CD4-positive, alpha-beta T cell (primary cell): ENCODE results near the gene MOXD1. TPM values are rescaled to one million over a fixed set of nuclear protein-coding genes. Genes with fewer than 3 reads are reported as not detected.

Experiments
- ATAC-seq: fragments of 200-7000 bp; cut with Tn5 transposase; one replicate; pipeline ENCODE4 v1.10.0; 2022; ENCODE audit warnings: mild to moderate bottlenecking; ENCODE audit not compliant: poor library complexity
- CTCF ChIA-PET: fragments of 350-600 bp; sonication (Branson Sonifier 250); formaldehyde crosslinking; loops from one replicate; lab custom pipeline; 2021; ENCODE audit warnings: antibody characterized with exemption, inconsistent platforms; lab: Charles Lee
- POLR2A ChIA-PET: fragments of 350-600 bp; sonication (Branson Sonifier 250); formaldehyde crosslinking; loops from one replicate; lab custom pipeline; 2021; ENCODE audit warnings: antibody characterized with exemption, inconsistent platforms; lab: Charles Lee
- DNase-seq, 14 experiments: peaks; one replicate each; pipeline ENCODE4 v3.0.0-alpha.2; 2013 to 2020; ENCODE audit warnings: mixed read lengths in 2 of 14
- H3K27ac ChIP-seq, 2 donors: one replicate each; pipeline versions ENCODE4 v1.5.1 to v1.7.0; 2013; ENCODE audit warnings: low read length in 2 of 2, low read depth in 1 of 2, mild to moderate bottlenecking in 1 of 2
- H3K27me3 ChIP-seq, 2 experiments: 1 replicate in 1 of 2; 2 replicates in 1 of 2; pipeline versions ENCODE4 v1.6.1 to v1.7.0; 2013; ENCODE audit warnings: low read length in 2 of 2, control low read depth in 1 of 2, mild to moderate bottlenecking in 1 of 2, moderate library complexity in 1 of 2; ENCODE audit not compliant: insufficient read depth in 2 of 2, control insufficient read depth in 1 of 2
- H3K36me3 ChIP-seq: one replicate; pipeline ENCODE4 v1.6.1; 2013; ENCODE audit warnings: low read length, control low read depth; ENCODE audit not compliant: insufficient read depth
- H3K4me1 ChIP-seq: one replicate; pipeline ENCODE4 v1.6.1; 2013; ENCODE audit warnings: low read length, control low read depth; ENCODE audit not compliant: insufficient read depth
- H3K4me3 ChIP-seq: one replicate; pipeline ENCODE4 v1.5.1; 2013; ENCODE audit warnings: mild to moderate bottlenecking, low read length, moderate library complexity
- H3K9me3 ChIP-seq, 2 experiments: 1 replicate in 1 of 2; 2 replicates in 1 of 2; pipeline versions ENCODE4 v1.6.1 to v1.7.0; 2013; ENCODE audit warnings: low read length in 2 of 2, mild to moderate bottlenecking in 2 of 2, control low read depth in 1 of 2, moderate library complexity in 1 of 2; ENCODE audit not compliant: control insufficient read depth in 1 of 2, insufficient read depth in 1 of 2
- H3K27ac Mint-ChIP-seq: one replicate; pipeline ENCODE4 v1.8.0; 2020; ENCODE audit warnings: mixed read lengths
- H3K27me3 Mint-ChIP-seq: one replicate; pipeline ENCODE4 v1.8.0; 2021; ENCODE audit warnings: mixed read lengths
- H3K36me3 Mint-ChIP-seq: one replicate; pipeline ENCODE4 v1.8.0; 2021; ENCODE audit warnings: low read depth, mixed read lengths
- H3K4me1 Mint-ChIP-seq: one replicate; pipeline ENCODE4 v1.8.0; 2021; ENCODE audit warnings: low read depth, mixed read lengths
- H3K4me3 Mint-ChIP-seq: one replicate; pipeline ENCODE4 v1.8.0; 2020; ENCODE audit warnings: mild to moderate bottlenecking, mixed read lengths
- H3K9me3 Mint-ChIP-seq: one replicate; pipeline ENCODE4 v1.8.0; 2020; ENCODE audit warnings: mixed read lengths
- intact Hi-C, 2 experiments: fragments of 100-400 bp; cut with DNase I in 1 of 2; cut with micrococcal nuclease in 1 of 2; formaldehyde crosslinking; loops; one replicate each; pipeline versions ENCODE4 v1.15.1 to v1.9.0; 2023 to 2025; cut with DNase I, micrococcal nuclease
- total RNA-seq, 174 experiments: library from RNA in 2 of 174; stranded (reverse) in 2 of 174; gene quantifications; one replicate each; pipeline ENCODE4 v1.2.3 and lab custom pipeline; 2021 to 2026
- TF ChIP-seq, protein P1 (sequence below): fragments of 200-600 bp; IDR thresholded peaks from one replicate; pipeline ENCODE4 v1.8.0; 2022; ENCODE audit warnings: antibody characterized with exemption, mild to moderate bottlenecking

MOXD1 gene
- total RNA-seq, 2 experiments from 2014 or later: not detected

DNA sequence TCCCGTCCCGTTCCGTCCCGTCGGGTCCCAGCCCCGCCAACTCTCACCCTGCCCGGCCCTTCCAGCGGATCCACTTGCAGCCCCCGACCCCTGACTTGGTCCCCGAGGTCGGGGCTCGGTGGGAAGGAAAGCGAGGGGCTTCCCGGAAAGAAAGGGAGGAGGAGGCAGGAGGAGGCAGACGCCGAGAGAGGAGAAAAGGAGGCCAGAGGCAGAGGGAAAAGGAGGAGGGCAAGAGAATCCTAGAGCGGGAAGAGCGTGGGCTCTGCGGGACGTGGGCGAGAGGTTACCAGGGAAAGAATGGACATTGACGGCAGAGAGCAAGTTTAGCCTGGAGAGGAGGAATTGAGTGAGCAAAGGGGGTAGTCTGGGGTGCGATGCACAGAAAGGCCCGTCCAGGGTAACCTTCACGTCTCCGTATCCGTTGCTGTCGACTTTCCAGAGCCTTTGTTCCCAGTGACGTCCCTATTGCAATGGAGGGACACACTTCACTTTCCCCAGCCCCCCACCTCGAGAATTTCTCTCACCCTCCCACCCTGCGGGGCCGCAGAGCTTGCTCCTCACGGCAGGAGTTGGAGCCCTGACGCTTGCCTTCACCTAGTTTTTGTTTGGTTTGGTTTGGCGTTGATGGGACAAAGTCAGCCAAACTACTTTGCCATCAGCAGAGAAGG is 477 bp upstream of the MOXD1 start:
- POLR2A ChIA-PET: no interaction called here

DNA sequence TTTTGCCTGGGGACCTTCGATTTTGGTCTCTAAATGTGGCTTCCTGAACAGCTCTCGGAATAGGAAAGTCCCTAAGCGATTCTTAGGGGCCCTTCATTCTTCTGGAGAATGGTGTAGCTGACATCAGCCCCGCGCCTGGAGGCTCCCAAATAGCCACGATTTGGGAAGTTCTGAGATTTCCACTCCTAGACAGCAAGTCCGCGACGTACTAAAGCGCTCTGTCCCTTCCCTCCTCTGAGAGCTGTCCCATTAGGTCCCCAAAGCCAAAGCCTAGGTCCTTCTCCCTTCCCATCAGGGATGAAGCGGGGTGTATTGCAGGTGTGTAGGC is 756 bp downstream of the MOXD1 start:
- TF ChIP-seq, protein P1, sequence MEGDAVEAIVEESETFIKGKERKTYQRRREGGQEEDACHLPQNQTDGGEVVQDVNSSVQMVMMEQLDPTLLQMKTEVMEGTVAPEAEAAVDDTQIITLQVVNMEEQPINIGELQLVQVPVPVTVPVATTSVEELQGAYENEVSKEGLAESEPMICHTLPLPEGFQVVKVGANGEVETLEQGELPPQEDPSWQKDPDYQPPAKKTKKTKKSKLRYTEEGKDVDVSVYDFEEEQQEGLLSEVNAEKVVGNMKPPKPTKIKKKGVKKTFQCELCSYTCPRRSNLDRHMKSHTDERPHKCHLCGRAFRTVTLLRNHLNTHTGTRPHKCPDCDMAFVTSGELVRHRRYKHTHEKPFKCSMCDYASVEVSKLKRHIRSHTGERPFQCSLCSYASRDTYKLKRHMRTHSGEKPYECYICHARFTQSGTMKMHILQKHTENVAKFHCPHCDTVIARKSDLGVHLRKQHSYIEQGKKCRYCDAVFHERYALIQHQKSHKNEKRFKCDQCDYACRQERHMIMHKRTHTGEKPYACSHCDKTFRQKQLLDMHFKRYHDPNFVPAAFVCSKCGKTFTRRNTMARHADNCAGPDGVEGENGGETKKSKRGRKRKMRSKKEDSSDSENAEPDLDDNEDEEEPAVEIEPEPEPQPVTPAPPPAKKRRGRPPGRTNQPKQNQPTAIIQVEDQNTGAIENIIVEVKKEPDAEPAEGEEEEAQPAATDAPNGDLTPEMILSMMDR: no peak
- no peak for ATAC-seq
- no peak for DNase-seq
- no peaks in the 10 kb centered on the region for H3K36me3 Mint-ChIP-seq
- ChIA-PET CTCF (no interaction called here), POLR2A (no interaction called here)
- peaks cover 12% of the 10 kb centered on the region for H3K4me1 ChIP-seq
- H3K9me3 Mint-ChIP-seq: peaks cover 5% of the 10 kb centered on the region
- H3K27me3 Mint-ChIP-seq: peaks cover 80% of the 10 kb centered on the region
- peaks cover 8% of the 10 kb centered on the region for H3K4me1 Mint-ChIP-seq
- H3K9me3 ChIP-seq: peaks cover 0 to 3% of the 10 kb centered on the region in 2 experiments
- H3K4me3 Mint-ChIP-seq: peak overlapping the region; percentile 7
- H3K27me3 ChIP-seq: peaks cover 30 to 58% of the 10 kb centered on the region in 2 experiments
- H3K4me3 ChIP-seq: no peak overlapping the region
- H3K27ac ChIP-seq: no peak overlapping the region
- H3K27ac Mint-ChIP-seq: no peak overlapping the region
- no peaks in the 10 kb centered on the region for H3K36me3 ChIP-seq
- intact Hi-C loops: no loop called here

More for the DNA sequence above, 477 bp upstream of the MOXD1 start:
- no peaks in the 10 kb centered on the region for H3K36me3 Mint-ChIP-seq
- CTCF ChIA-PET: no interaction called here
- DNase-seq (no peak), ATAC-seq (no peak)
- Histone ChIP-seq H3K36me3 (no peaks in the 10 kb centered on the region), H3K27ac (no peak overlapping the region), H3K9me3 (no peaks in the 10 kb centered on the region), H3K27me3 (peaks cover 30 to 57% of the 10 kb centered on the region in 2 experiments), H3K4me3 (no peak overlapping the region), H3K4me1 (peaks cover 12% of the 10 kb centered on the region)
- H3K4me1 Mint-ChIP-seq: peaks cover 8% of the 10 kb centered on the region
- intact Hi-C loops: no loop called here
- peaks cover 84% of the 10 kb centered on the region for H3K27me3 Mint-ChIP-seq
- TF ChIP-seq, protein P1: no peak
- H3K4me3 Mint-ChIP-seq: no peak overlapping the region
- no peaks in the 10 kb centered on the region for H3K9me3 Mint-ChIP-seq
- no peak overlapping the region for H3K27ac Mint-ChIP-seq

DNA sequence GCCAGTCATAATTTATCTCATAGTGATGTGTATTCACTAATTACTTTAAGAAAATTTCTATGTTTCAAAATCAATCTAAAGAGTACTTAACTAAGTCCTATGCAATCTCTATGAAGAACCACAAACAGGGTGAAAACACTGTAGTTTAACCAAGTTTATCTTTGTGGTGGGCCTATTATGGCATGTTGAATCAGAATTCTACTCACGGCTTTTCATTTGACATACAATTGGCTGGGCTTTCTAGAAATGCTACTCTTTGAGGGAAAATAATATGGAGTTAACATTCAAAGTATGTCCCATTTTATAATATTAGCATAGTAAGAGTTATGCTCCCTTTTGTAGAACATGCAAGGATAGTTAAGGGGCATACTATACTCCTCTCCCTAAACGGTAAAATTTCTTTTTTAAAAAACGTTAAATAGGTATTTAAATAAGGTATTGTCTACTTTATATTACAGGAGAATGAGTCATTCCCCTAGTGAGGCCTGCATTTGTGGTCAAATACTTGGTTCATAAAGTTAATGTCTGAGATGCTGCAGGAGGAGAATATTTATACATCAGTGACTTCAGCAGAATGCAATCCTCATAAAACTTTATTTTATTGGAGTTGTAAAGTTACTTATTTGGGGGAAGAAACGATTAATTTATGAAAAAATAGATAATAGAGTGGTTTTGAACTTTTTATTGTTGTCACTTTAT is 1.8 kb downstream of the MOXD1 start:
- H3K27ac Mint-ChIP-seq: no peak overlapping the region
- H3K4me3 Mint-ChIP-seq: no peak overlapping the region
- no peaks in the 10 kb centered on the region for H3K36me3 Mint-ChIP-seq
- ChIA-PET CTCF (no interaction called here), POLR2A (no interaction called here)
- H3K9me3 Mint-ChIP-seq: peaks cover 13% of the 10 kb centered on the region
- TF ChIP-seq, protein P1: no peak
- intact Hi-C loops: no loop called here
- DNase-seq (no peak), ATAC-seq (no peak)
- peaks cover 8% of the 10 kb centered on the region for H3K4me1 Mint-ChIP-seq
- peaks cover 27 to 58% of the 10 kb centered on the region in 2 experiments for H3K27me3 ChIP-seq
- H3K36me3 ChIP-seq: no peaks in the 10 kb centered on the region
- H3K27ac ChIP-seq: no peak overlapping the region
- no peak overlapping the region for H3K4me3 ChIP-seq
- peaks cover 12% of the 10 kb centered on the region for H3K4me1 ChIP-seq
- peaks cover 0 to 4% of the 10 kb centered on the region in 2 experiments for H3K9me3 ChIP-seq
- peaks cover 72% of the 10 kb centered on the region for H3K27me3 Mint-ChIP-seq
